ENCODE measurements around the gene FYN. TPM values are rescaled to one million over a fixed set of nuclear protein-coding genes. Genes with fewer than 3 reads are reported as not detected.
A peak's percentile ranks its signal among the peaks of the same experiment; 100 is the strongest.
"Not testable (repeated sequence)": the region's sequence is repeated elsewhere in the genome, so short reads cannot be mapped to it uniquely, and the experiment has no call there.

The FYN gene
- total RNA-seq, 1 experiment from 2014 or later: 249 TPM

- H3K79me2 ChIP-seq (ENCODE audit: low read length): peaks cover 83% of the 10 kb centered on the region
- H3K36me3 ChIP-seq (ENCODE audit: insufficient read depth, low read length): no peaks in the 10 kb centered on the region; the same call in 1 of the 2 replicates
- peaks cover 47% of the 10 kb centered on the region for H3K4me1 ChIP-seq (ENCODE audit: low read length)
- H3K27me3 ChIP-seq (ENCODE audit: low read length): no peaks in the 10 kb centered on the region
- no peak for DNase-seq
- H2AFZ ChIP-seq (ENCODE audit: low read length): no peak overlapping the region
- H3K27ac ChIP-seq (ENCODE audit: low read length): 0 out of 2 replicates have a peak overlapping the region, but pooled peaks have one; percentile 14
- no peaks in the 10 kb centered on the region for H4K20me1 ChIP-seq (ENCODE audit: insufficient read depth, low read depth, low read length)
- H3K9me3 ChIP-seq (ENCODE audit: low read length): no peaks in the 10 kb centered on the region
- H3K9ac ChIP-seq (ENCODE audit: low read length): no peak overlapping the region
- H3K4me3 ChIP-seq (ENCODE audit: low read length): no peak overlapping the region
- no peak overlapping the region for H3K4me2 ChIP-seq (ENCODE audit: low read depth, low read length, poor library complexity, severe bottlenecking)
- no peaks in the 10 kb centered on the region for H3K9me2 ChIP-seq (replicated peaks; ENCODE audit: insufficient read depth, low read length)
These were observed 84.6 kb downstream of the FYN start for GRCh38 chr6:111788379-111789276.

DNA sequence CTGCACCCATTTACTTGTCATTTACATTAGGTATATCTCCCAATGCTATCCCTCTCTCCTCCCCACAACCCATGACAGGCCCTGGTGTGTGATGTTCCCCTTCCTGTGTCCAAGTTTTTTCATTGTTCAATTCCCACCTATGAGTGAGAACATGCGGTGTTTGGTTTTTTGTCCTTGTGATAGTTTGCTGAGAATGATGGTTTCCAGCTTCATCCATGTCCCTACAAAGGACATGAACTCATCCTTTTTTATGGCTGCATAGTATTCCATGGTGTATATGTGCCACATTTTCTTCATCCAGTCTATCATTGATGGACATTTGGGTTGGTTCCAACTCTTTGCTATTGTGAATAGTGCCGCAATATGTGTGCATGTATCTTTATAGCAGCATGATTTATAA lies 87.1 kb downstream of the FYN start:
- not testable (repeated sequence) for H4K20me1 ChIP-seq (ENCODE audit: insufficient read depth, low read depth, low read length); H3K27me3 ChIP-seq (ENCODE audit: low read length); DNase-seq; H2AFZ ChIP-seq (ENCODE audit: low read length); H3K9me3 ChIP-seq (ENCODE audit: low read length); H3K9me2 ChIP-seq (replicated peaks; ENCODE audit: insufficient read depth, low read length); H3K4me2 ChIP-seq (ENCODE audit: low read depth, low read length, poor library complexity, severe bottlenecking); H3K36me3 ChIP-seq (ENCODE audit: insufficient read depth, low read length); H3K9ac ChIP-seq (ENCODE audit: low read length); H3K27ac ChIP-seq (ENCODE audit: low read length); H3K4me3 ChIP-seq (ENCODE audit: low read length)
- Histone ChIP-seq H3K79me2 (ENCODE audit: low read length) (peaks cover 82% of the 10 kb centered on the region), H3K4me1 (ENCODE audit: low read length) (peaks cover 27% of the 10 kb centered on the region)

DNA sequence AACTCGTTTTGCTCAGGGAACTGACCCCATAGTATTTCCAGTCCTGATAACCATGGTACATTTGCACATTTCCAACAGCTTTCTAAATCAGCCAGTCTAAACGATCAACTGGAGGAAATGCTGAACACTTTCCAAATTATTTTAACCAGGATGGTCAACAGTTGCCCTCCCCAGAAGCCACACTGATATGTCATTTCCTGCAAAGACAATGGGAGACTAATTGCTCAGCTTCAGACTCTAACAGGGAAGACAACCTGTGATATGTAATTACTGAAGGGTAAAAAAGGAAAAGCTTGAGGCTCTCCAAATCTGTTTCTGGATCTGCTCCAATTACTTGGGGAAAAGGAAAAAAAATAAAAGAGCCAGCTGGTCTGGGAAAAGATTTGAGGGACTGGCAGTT lies 88.8 kb downstream of the FYN start:
- H3K36me3 ChIP-seq (ENCODE audit: insufficient read depth, low read length): peaks cover 3% of the 10 kb centered on the region
- no peaks in the 10 kb centered on the region for H3K9me2 ChIP-seq (replicated peaks; ENCODE audit: insufficient read depth, low read length)
- H3K4me3 ChIP-seq (ENCODE audit: low read length): no peak overlapping the region
- DNase-seq: no peak
- no peaks in the 10 kb centered on the region for H3K9me3 ChIP-seq (ENCODE audit: low read length)
- H3K27ac ChIP-seq (ENCODE audit: low read length): no peak overlapping the region; the same call in 1 of the 2 replicates
- H3K4me1 ChIP-seq (ENCODE audit: low read length): peaks cover 28% of the 10 kb centered on the region
- peaks cover 82% of the 10 kb centered on the region for H3K79me2 ChIP-seq (ENCODE audit: low read length)
- H3K27me3 ChIP-seq (ENCODE audit: low read length): no peaks in the 10 kb centered on the region
- H2AFZ ChIP-seq (ENCODE audit: low read length): no peak overlapping the region
- H4K20me1 ChIP-seq (ENCODE audit: insufficient read depth, low read depth, low read length): no peaks in the 10 kb centered on the region
- H3K4me2 ChIP-seq (ENCODE audit: low read depth, low read length, poor library complexity, severe bottlenecking): no peak overlapping the region
- no peak overlapping the region for H3K9ac ChIP-seq (ENCODE audit: low read length)

DNA sequence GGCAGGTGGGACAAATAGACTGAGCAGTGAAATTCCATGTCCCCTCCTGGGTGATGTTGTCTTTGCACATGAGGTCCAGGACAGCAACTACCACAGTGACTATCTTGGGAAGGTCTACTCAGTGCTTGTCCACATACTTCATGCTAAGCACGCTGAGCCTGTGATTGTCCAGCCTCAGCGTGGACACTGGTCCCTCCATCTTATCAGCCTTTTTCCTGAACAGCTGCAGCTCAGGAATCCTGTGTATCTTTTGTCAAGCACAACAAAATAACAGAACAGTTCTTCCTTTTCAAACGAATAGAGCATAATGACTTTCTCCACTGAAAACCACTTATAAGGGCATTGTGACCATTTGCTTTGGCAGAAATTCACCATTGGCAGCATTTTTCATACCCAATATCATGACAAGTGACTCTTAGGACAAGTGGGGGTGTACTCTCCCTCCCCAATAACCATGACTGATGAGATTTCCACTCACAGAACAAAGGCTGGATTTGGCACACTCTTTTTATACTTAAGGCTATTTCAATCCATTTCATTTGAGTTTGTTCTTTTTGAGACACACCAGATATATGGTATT lies 90.3 kb downstream of the FYN start:
- Histone ChIP-seq H3K9me2 (replicated peaks; ENCODE audit: insufficient read depth, low read length) (no peaks in the 10 kb centered on the region), H3K9me3 (ENCODE audit: low read length) (no peaks in the 10 kb centered on the region), H3K4me3 (ENCODE audit: low read length) (no peak overlapping the region), H3K9ac (ENCODE audit: low read length) (no peak overlapping the region), H2AFZ (ENCODE audit: low read length) (no peak overlapping the region), H3K4me2 (ENCODE audit: low read depth, low read length, poor library complexity, severe bottlenecking) (no peak overlapping the region), H3K27ac (ENCODE audit: low read length) (no peak overlapping the region), H3K36me3 (ENCODE audit: insufficient read depth, low read length) (peaks cover 3% of the 10 kb centered on the region; the same call in 1 of the 2 replicates), H4K20me1 (ENCODE audit: insufficient read depth, low read depth, low read length) (no peaks in the 10 kb centered on the region), H3K79me2 (ENCODE audit: low read length) (peaks cover 71% of the 10 kb centered on the region), H3K4me1 (ENCODE audit: low read length) (peaks cover 36% of the 10 kb centered on the region), H3K27me3 (ENCODE audit: low read length) (no peaks in the 10 kb centered on the region)
- DNase-seq: no peak

- Histone ChIP-seq H3K27ac (ENCODE audit: low read length) (no peak overlapping the region), H3K4me3 (ENCODE audit: low read length) (no peak overlapping the region), H3K4me1 (ENCODE audit: low read length) (peaks cover 43% of the 10 kb centered on the region), H3K9ac (ENCODE audit: low read length) (no peak overlapping the region), H3K9me2 (replicated peaks; ENCODE audit: insufficient read depth, low read length) (no peaks in the 10 kb centered on the region), H3K79me2 (ENCODE audit: low read length) (peaks cover 64% of the 10 kb centered on the region), H3K36me3 (ENCODE audit: insufficient read depth, low read length) (peaks cover 3% of the 10 kb centered on the region; the same call in 1 of the 2 replicates), H4K20me1 (ENCODE audit: insufficient read depth, low read depth, low read length) (no peaks in the 10 kb centered on the region), H3K4me2 (ENCODE audit: low read depth, low read length, poor library complexity, severe bottlenecking) (no peak overlapping the region), H3K9me3 (ENCODE audit: low read length) (no peaks in the 10 kb centered on the region), H3K27me3 (ENCODE audit: low read length) (no peaks in the 10 kb centered on the region), H2AFZ (ENCODE audit: low read length) (no peak overlapping the region)
- DNase-seq: no peak
These were observed 91.0 kb downstream of the FYN start for GRCh38 chr6:111782192-111782809.

GRCh38 chr6:111781041-111781708 lies 92.1 kb downstream of the FYN start:
- H2AFZ ChIP-seq (ENCODE audit: low read length): no peak overlapping the region
- no peak overlapping the region for H3K4me2 ChIP-seq (ENCODE audit: low read depth, low read length, poor library complexity, severe bottlenecking)
- H3K36me3 ChIP-seq (ENCODE audit: insufficient read depth, low read length): peaks cover 3% of the 10 kb centered on the region; the same call in 1 of the 2 replicates
- H3K9me2 ChIP-seq (replicated peaks; ENCODE audit: insufficient read depth, low read length): no peaks in the 10 kb centered on the region
- no peaks in the 10 kb centered on the region for H4K20me1 ChIP-seq (ENCODE audit: insufficient read depth, low read depth, low read length)
- H3K79me2 ChIP-seq (ENCODE audit: low read length): peaks cover 72% of the 10 kb centered on the region
- no peak overlapping the region for H3K4me3 ChIP-seq (ENCODE audit: low read length)
- H3K9ac ChIP-seq (ENCODE audit: low read length): no peak overlapping the region
- H3K27me3 ChIP-seq (ENCODE audit: low read length): no peaks in the 10 kb centered on the region
- no peak overlapping the region for H3K27ac ChIP-seq (ENCODE audit: low read length)
- no peak for DNase-seq
- no peaks in the 10 kb centered on the region for H3K9me3 ChIP-seq (ENCODE audit: low read length)
- peaks cover 54% of the 10 kb centered on the region for H3K4me1 ChIP-seq (ENCODE audit: low read length)

- no peak overlapping the region for H3K4me2 ChIP-seq (ENCODE audit: low read depth, low read length, poor library complexity, severe bottlenecking)
- H3K36me3 ChIP-seq (ENCODE audit: insufficient read depth, low read length): peaks cover 3% of the 10 kb centered on the region; the same call in 1 of the 2 replicates
- peak overlapping the region; percentile 90; the same call in 1 of the 2 replicates for H3K27ac ChIP-seq (ENCODE audit: low read length)
- no peak for DNase-seq
- no peaks in the 10 kb centered on the region for H3K9me2 ChIP-seq (replicated peaks; ENCODE audit: insufficient read depth, low read length)
- no peaks in the 10 kb centered on the region for H4K20me1 ChIP-seq (ENCODE audit: insufficient read depth, low read depth, low read length)
- no peak overlapping the region for H3K9ac ChIP-seq (ENCODE audit: low read length)
- H3K4me3 ChIP-seq (ENCODE audit: low read length): no peak overlapping the region
- peaks cover 79% of the 10 kb centered on the region for H3K79me2 ChIP-seq (ENCODE audit: low read length)
- peaks cover 62% of the 10 kb centered on the region for H3K4me1 ChIP-seq (ENCODE audit: low read length)
- no peaks in the 10 kb centered on the region for H3K9me3 ChIP-seq (ENCODE audit: low read length)
- H3K27me3 ChIP-seq (ENCODE audit: low read length): no peaks in the 10 kb centered on the region
- H2AFZ ChIP-seq (ENCODE audit: low read length): no peak overlapping the region
These were observed 92.9 kb downstream of the FYN start for GRCh38 chr6:111780393-111780792.

Data from Karpas-422 (cell line).